ENCODE measurements around the gene TSPAN5. TPM values are rescaled to one million over a fixed set of nuclear protein-coding genes. Genes with fewer than 3 reads are reported as not detected.

The TSPAN5 gene
- total RNA-seq, 1 donor from 2014 or later = 1.6 TPM

DNA sequence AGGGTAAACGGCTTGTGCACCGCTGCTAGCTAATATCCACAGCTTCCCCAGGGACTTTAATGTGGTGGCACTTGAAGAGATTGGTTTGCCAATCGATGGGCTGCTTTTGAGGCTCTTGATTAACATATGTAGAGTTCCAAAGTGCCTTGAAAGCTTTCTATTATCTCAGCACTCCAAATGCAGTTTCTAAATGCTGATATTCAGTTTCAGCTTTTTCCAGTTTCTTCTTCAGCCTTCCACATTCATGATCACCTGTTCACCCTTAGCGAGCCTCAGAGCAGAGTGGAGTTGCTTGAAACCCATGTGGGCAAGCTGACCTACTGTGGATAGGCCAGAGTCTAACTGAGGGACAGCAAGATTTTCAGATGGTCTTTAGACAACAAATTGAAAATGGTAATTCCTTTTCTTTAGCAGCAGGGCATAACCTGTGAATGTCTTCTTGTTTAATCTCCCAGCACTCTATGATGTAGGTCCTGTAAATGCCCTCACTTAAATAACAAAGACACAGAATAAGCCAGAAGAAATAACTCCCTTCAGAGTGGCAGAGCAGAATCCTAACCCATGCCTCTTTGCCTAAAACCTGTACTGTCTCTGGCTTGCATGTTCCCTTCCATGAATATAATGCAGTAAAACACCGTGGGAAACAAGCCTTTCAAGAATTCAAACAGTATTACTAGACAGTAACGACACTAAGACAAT lies 99.8 kb downstream of the TSPAN5 start:
- no peak overlapping the region for H3K4me3 Mint-ChIP-seq
- no peaks in the 10 kb centered on the region for H3K4me1 Mint-ChIP-seq
- ChIA-PET POLR2A (no interaction called here), CTCF (no interaction called here)
- no peaks in the 10 kb centered on the region for H3K36me3 Mint-ChIP-seq (ENCODE audit: low read depth)
- intact Hi-C loops (cut with micrococcal nuclease) = no loop called here
- ATAC-seq (ENCODE audit: low read depth) = no peak
- DNase-seq = no peak
- no peak overlapping the region for H3K27ac Mint-ChIP-seq
- no peaks in the 10 kb centered on the region for H3K27me3 Mint-ChIP-seq
- TF ChIP-seq, protein P1, sequence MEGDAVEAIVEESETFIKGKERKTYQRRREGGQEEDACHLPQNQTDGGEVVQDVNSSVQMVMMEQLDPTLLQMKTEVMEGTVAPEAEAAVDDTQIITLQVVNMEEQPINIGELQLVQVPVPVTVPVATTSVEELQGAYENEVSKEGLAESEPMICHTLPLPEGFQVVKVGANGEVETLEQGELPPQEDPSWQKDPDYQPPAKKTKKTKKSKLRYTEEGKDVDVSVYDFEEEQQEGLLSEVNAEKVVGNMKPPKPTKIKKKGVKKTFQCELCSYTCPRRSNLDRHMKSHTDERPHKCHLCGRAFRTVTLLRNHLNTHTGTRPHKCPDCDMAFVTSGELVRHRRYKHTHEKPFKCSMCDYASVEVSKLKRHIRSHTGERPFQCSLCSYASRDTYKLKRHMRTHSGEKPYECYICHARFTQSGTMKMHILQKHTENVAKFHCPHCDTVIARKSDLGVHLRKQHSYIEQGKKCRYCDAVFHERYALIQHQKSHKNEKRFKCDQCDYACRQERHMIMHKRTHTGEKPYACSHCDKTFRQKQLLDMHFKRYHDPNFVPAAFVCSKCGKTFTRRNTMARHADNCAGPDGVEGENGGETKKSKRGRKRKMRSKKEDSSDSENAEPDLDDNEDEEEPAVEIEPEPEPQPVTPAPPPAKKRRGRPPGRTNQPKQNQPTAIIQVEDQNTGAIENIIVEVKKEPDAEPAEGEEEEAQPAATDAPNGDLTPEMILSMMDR (IDR thresholded peaks at IDR 0.05) = no peak
- no peaks in the 10 kb centered on the region for H3K9me3 Mint-ChIP-seq

DNA sequence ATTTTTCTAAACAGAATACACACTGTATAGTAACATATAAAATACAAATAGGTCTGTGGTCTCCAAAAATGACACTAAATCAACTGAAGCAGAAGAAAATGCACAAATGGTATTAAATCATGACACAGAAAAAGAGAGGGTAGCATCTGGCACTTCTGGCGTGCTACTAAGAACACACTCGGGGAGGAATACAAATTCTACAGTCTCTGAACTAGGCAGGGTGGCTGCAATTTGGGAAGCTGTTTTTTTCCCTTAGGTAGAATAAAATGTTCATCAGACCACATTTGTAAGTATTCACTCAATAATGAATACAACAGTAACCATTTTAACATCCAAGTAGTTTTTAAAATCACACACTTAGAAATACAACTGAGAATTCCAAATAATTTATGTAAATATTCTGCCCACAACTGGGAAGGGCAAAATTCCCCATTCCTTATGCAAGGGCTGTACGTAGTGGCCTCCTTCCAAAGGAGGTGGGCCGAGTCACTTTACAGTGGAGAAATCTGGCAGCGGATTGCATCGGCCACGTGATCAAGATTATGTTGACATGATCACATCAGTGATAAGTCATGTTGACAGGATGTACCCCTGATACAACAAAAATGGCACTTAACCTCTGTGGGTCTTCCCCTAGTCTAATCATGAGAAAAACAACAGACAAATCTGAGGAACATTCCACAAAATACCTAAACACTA lies 101.1 kb downstream of the TSPAN5 start:
- intact Hi-C loops (cut with micrococcal nuclease) = no loop called here
- Mint-ChIP-seq H3K4me3 (no peak overlapping the region), H3K27ac (no peak overlapping the region), H3K9me3 (no peaks in the 10 kb centered on the region), H3K4me1 (no peaks in the 10 kb centered on the region), H3K36me3 (ENCODE audit: low read depth) (no peaks in the 10 kb centered on the region), H3K27me3 (no peaks in the 10 kb centered on the region)
- POLR2A ChIA-PET = no interaction called here
- ATAC-seq (ENCODE audit: low read depth) (no peak), DNase-seq (no peak)
- CTCF ChIA-PET = no interaction called here
- TF ChIP-seq, protein P1 (IDR thresholded peaks at IDR 0.05) = no peak

DNA sequence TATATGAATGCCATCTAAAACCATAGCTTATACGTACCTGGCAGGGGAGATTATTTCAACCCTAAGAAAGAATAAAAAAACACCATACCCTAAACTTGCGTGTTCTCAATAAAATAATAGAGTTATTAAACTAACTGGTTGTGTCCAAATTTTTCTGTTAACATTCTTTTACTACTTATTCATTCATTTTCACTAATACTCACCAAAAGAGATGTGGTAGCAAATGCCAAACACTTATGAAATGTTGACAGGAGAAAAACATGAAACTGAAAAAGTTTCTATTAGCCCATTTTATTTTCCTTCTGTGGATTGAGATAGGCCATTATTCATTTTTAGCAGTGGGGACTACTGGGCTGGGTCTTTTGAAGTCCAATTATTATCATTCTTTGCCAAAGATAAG lies 102.0 kb downstream of the TSPAN5 start:
- Mint-ChIP-seq H3K36me3 (ENCODE audit: low read depth) (no peaks in the 10 kb centered on the region), H3K4me1 (no peaks in the 10 kb centered on the region), H3K9me3 (no peaks in the 10 kb centered on the region), H3K27me3 (no peaks in the 10 kb centered on the region), H3K4me3 (no peak overlapping the region), H3K27ac (no peak overlapping the region)
- no peak for DNase-seq
- ChIA-PET POLR2A (no interaction called here), CTCF (no interaction called here)
- TF ChIP-seq, protein P1 (IDR thresholded peaks at IDR 0.05) = no peak
- intact Hi-C loops (cut with micrococcal nuclease) = no loop called here
- ATAC-seq (ENCODE audit: low read depth) = no peak

DNA sequence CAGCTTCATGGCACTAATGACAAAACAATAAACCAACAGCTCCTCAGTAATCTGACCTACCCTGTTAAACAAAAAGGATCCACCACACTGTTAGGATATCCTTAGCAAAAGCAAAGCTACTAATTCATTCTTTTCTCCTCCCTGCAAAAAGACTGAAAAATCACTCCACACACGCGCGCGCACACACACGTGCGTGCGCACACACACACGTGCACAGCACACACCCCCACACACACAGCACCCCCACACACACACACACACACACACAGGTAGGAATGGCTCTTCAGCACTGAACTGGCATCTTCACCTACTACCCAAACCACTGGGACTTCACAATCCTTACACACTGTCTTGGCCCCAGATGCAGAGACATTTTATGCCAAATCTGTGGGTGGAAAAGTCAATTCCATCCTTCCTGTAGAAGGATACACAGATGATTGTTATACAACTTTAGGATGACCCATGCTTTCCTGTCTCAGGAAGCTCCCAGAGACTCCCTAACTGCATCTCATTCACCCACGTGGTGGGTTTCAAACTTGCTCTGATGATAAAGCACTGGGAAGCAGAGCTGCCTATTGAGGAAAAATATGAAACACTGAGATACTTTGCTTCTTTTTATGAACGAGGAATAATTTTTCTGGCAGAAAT lies 102.5 kb downstream of the TSPAN5 start:
- Mint-ChIP-seq H3K36me3 (ENCODE audit: low read depth) (no peaks in the 10 kb centered on the region), H3K27ac (no peak overlapping the region), H3K4me1 (no peaks in the 10 kb centered on the region), H3K9me3 (peaks cover 3% of the 10 kb centered on the region), H3K4me3 (no peak overlapping the region), H3K27me3 (no peaks in the 10 kb centered on the region)
- DNase-seq = no peak
- TF ChIP-seq, protein P1 (IDR thresholded peaks at IDR 0.05) = no peak
- ATAC-seq (ENCODE audit: low read depth) = no peak
- intact Hi-C loops (cut with micrococcal nuclease) = no loop called here
- ChIA-PET POLR2A (no interaction called here), CTCF (no interaction called here)

DNA sequence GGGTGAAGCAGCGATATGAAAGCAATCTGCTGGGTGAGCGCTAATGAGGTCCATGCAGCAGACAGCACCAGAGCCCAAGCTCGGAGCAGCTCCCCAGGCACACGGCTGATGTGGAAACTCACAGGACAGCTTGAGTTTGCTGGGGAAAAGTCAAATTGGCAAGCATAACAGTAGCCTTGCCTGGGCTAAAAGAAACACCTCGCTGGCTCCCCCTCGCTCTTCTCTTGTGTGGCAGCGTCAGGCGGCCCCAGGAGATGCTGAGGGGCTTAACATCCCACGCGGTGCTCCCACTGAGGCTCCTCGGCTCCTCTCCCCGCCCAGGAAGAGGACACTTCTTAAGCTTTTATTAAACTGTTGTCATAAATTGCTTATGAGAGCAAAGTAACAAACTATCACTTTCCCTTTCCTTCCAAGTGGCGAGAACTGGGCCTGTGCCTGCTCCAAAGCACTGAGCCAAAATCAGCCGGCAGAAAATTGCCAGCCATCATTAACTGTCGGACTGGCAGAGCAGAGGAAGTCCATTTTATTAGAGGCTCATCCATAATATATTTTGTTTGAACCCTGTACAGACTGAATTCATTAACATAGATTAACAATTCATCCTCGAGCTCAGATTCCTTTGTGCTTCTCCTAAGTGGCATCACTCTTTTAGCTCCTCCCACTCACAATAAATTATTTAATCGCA lies 111.4 kb downstream of the TSPAN5 start:
- intact Hi-C loops (cut with micrococcal nuclease) = no loop called here
- no peak for DNase-seq
- H3K27me3 Mint-ChIP-seq = no peaks in the 10 kb centered on the region
- H3K4me3 Mint-ChIP-seq = no peak overlapping the region
- no peaks in the 10 kb centered on the region for H3K36me3 Mint-ChIP-seq (ENCODE audit: low read depth)
- H3K4me1 Mint-ChIP-seq = no peaks in the 10 kb centered on the region
- CTCF ChIA-PET = no interaction called here
- peaks cover 11% of the 10 kb centered on the region for H3K9me3 Mint-ChIP-seq
- POLR2A ChIA-PET = no interaction called here
- no peak for ATAC-seq (ENCODE audit: low read depth)
- H3K27ac Mint-ChIP-seq = no peak overlapping the region
- TF ChIP-seq, protein P1 (IDR thresholded peaks at IDR 0.05) = no peak
